WTC11 (cell line): ENCODE data around the gene HLA-E. TPM values are rescaled to one million over a fixed set of nuclear protein-coding genes. Genes with fewer than 3 reads are reported as not detected.
A peak's percentile ranks its signal among the peaks of the same experiment; 100 is the strongest.

Experiments used
- ATAC-seq: fragments of 200-7000 bp; cut with Tn5 transposase; 2 replicates; pipeline ENCODE4 v1.10.0; 2021; ENCODE audit warnings: mild to moderate bottlenecking, moderate library complexity
- CTCF ChIA-PET: fragments of 300-600 bp; sonication (Branson Sonifier 250); formaldehyde crosslinking; loops from one replicate; lab custom pipeline; 2021; ENCODE audit warnings: antibody characterized with exemption; lab: Charles Lee
- POLR2A ChIA-PET: fragments of 350-600 bp; sonication (Branson Sonifier 250); formaldehyde crosslinking; loops from one replicate; lab custom pipeline; 2021; ENCODE audit warnings: antibody characterized with exemption; lab: Charles Lee
- DNase-seq: peaks from one replicate; pipeline ENCODE4 v3.0.0; 2021; ENCODE audit warnings: low spot score
- H3K27ac Mint-ChIP-seq: 2 replicates; pipeline ENCODE4 v1.8.0; 2021; ENCODE audit warnings: mixed read lengths
- H3K27me3 Mint-ChIP-seq: 2 replicates; pipeline ENCODE4 v1.8.0; 2021; ENCODE audit warnings: low read depth, mild to moderate bottlenecking, moderate library complexity, mixed read lengths
- H3K36me3 Mint-ChIP-seq: 2 replicates; pipeline ENCODE4 v1.8.0; 2021; ENCODE audit warnings: mixed read lengths
- H3K4me1 Mint-ChIP-seq: 2 replicates; pipeline ENCODE4 v1.8.0; 2022; ENCODE audit warnings: mixed read lengths
- H3K4me3 Mint-ChIP-seq: 2 replicates; pipeline ENCODE4 v1.8.0; 2021; ENCODE audit warnings: mild to moderate bottlenecking, moderate library complexity, mixed read lengths
- H3K9me3 Mint-ChIP-seq: 2 replicates; pipeline ENCODE4 v1.8.0; 2021; ENCODE audit warnings: mixed read lengths
- EMX1 ChIP-seq: fragments of 250-450 bp; sonication (Bioruptor Pico); IDR thresholded peaks from 2 replicates; pipeline ENCODE4 v1.8.0; 2021; ENCODE audit warnings: mild to moderate bottlenecking
- FOXJ3 ChIP-seq: sonication (generic); formaldehyde crosslinking; IDR thresholded peaks from 2 replicates; pipeline ENCODE4 v1.9.0; 2021; ENCODE audit warnings: missing genetic modification reagents, mild to moderate bottlenecking, borderline replicate concordance
- FOXP4 ChIP-seq: sonication (generic); formaldehyde crosslinking; IDR thresholded peaks from 2 replicates; pipeline ENCODE4 v1.8.0; 2022; ENCODE audit warnings: mild to moderate bottlenecking, missing genetic modification reagents
- GRHL2 ChIP-seq: fragments of 250-450 bp; sonication (Bioruptor Pico); IDR thresholded peaks from 2 replicates; pipeline ENCODE4 v1.8.0; 2022; ENCODE audit warnings: mild to moderate bottlenecking, moderate library complexity; ENCODE audit not compliant: insufficient replicate concordance, severe bottlenecking
- GTF2I ChIP-seq: fragments of 250-450 bp; sonication (Bioruptor Pico); conservative IDR thresholded peaks from 2 replicates; pipeline ENCODE4 v1.4.0; 2021; ENCODE audit warnings: mild to moderate bottlenecking
- HMGXB4 ChIP-seq: sonication (generic); formaldehyde crosslinking; IDR thresholded peaks from 2 replicates; pipeline ENCODE4 v1.8.1; 2023; ENCODE audit warnings: mild to moderate bottlenecking, moderate library complexity, missing genetic modification reagents
- JAZF1 ChIP-seq: fragments of 250-450 bp; sonication (Bioruptor Pico); IDR thresholded peaks from 2 replicates; pipeline ENCODE4 v1.9.0; 2021; ENCODE audit warnings: moderate library complexity, mild to moderate bottlenecking, inconsistent platforms
- MYBL2 ChIP-seq: sonication (generic); formaldehyde crosslinking; IDR thresholded peaks from 2 replicates; pipeline ENCODE4 v1.8.1; 2023; ENCODE audit warnings: mild to moderate bottlenecking, moderate library complexity, missing genetic modification reagents
- NFE2L1 ChIP-seq: sonication (generic); formaldehyde crosslinking; IDR thresholded peaks from 2 replicates; pipeline ENCODE4 v1.8.1; 2023; ENCODE audit warnings: missing genetic modification reagents
- NR2C2 ChIP-seq: sonication (generic); formaldehyde crosslinking; IDR thresholded peaks from 2 replicates; pipeline ENCODE4 v1.8.0; 2022; ENCODE audit warnings: mild to moderate bottlenecking, missing genetic modification reagents
- OVOL2 ChIP-seq: fragments of 250-450 bp; sonication (Bioruptor Pico); IDR thresholded peaks from 2 replicates; pipeline ENCODE4 v1.9.0; 2021; ENCODE audit warnings: mild to moderate bottlenecking, borderline replicate concordance
- TP53 ChIP-seq: sonication (generic); formaldehyde crosslinking; IDR thresholded peaks from 2 replicates; pipeline ENCODE4 v1.8.1; 2023; ENCODE audit warnings: mild to moderate bottlenecking, missing genetic modification reagents
- ZBTB43 ChIP-seq: sonication (generic); formaldehyde crosslinking; IDR thresholded peaks from 2 replicates; pipeline ENCODE4 v1.8.1; 2023; ENCODE audit warnings: mild to moderate bottlenecking, missing genetic modification reagents
- ZNF138 ChIP-seq: sonication (generic); formaldehyde crosslinking; conservative IDR thresholded peaks from 2 replicates; pipeline ENCODE4 v1.8.1; 2022; ENCODE audit warnings: mild to moderate bottlenecking, moderate library complexity, missing genetic modification reagents
- ZNF263 ChIP-seq: sonication (generic); formaldehyde crosslinking; IDR thresholded peaks from 2 replicates; pipeline ENCODE4 v1.8.1; 2022; ENCODE audit warnings: low read depth, mild to moderate bottlenecking, moderate library complexity, missing genetic modification reagents
- ZNF416 ChIP-seq: fragments of 250-450 bp; sonication (Bioruptor Pico); IDR thresholded peaks from 2 replicates; pipeline ENCODE4 v1.9.0; 2021; ENCODE audit warnings: mild to moderate bottlenecking, inconsistent platforms
- ZNF423 ChIP-seq: fragments of 250-450 bp; sonication (Bioruptor Pico); IDR thresholded peaks from 2 replicates; pipeline ENCODE4 v2.1.2; 2022; ENCODE audit warnings: mild to moderate bottlenecking, moderate library complexity
- total RNA-seq: library from RNA; stranded (reverse); gene quantifications from 3 replicates; pipeline ENCODE4 v1.2.3, GENCODE V29; 2021
- TF ChIP-seq, protein P1 (sequence below): fragments of 250-450 bp; sonication (Bioruptor Pico); IDR thresholded peaks from 2 replicates; pipeline ENCODE4 v1.9.0; 2021; ENCODE audit warnings: mild to moderate bottlenecking
- TF ChIP-seq, protein P2 (sequence below): sonication (generic); formaldehyde crosslinking; IDR thresholded peaks from 2 replicates; pipeline ENCODE4 v1.8.0; 2022; ENCODE audit warnings: mild to moderate bottlenecking, missing genetic modification reagents
- TF ChIP-seq, protein P3 (sequence below): sonication (generic); formaldehyde crosslinking; IDR thresholded peaks from 2 replicates; pipeline ENCODE4 v1.8.0; 2022; ENCODE audit warnings: mild to moderate bottlenecking, missing genetic modification reagents
- TF ChIP-seq, protein P4 (sequence below): sonication (generic); formaldehyde crosslinking; IDR thresholded peaks from 2 replicates; pipeline ENCODE4 v1.8.1; 2023; ENCODE audit warnings: mild to moderate bottlenecking, missing genetic modification reagents, borderline replicate concordance
- TF ChIP-seq, protein P5 (sequence below): sonication (generic); formaldehyde crosslinking; IDR thresholded peaks from 2 replicates; pipeline ENCODE4 v1.8.0; 2022; ENCODE audit warnings: mild to moderate bottlenecking, missing genetic modification reagents

Gene HLA-E
- total RNA-seq, 1 experiment from 2014 or later, result 44.7 TPM

DNA sequence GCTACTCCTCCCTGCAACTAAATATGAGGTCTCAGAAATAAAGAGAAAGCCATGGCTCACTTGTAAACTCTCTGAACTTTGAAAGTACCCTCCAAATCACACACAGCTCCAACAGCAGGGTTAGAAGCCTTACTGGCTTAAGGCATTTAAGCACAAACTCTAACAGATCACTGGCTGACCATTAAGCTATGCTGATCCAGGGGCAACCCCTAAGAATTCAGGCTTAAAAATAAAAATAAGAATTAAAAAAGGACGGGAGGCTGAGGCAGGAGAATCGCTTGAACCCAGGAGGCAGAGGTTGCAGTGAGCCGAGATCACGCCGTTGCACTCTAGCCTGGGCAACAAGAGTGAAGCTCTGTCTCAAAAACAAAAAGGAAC, 21.8 kb downstream of the HLA-E start:
- DNase-seq, result no peak
- H3K4me3 Mint-ChIP-seq, result no peak overlapping the region
- TF ChIP-seq, protein P1, sequence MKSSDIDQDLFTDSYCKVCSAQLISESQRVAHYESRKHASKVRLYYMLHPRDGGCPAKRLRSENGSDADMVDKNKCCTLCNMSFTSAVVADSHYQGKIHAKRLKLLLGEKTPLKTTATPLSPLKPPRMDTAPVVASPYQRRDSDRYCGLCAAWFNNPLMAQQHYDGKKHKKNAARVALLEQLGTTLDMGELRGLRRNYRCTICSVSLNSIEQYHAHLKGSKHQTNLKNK (CRISPR knock-in tag), result no peak
- TF ChIP-seq ZNF138, result no peak
- TF ChIP-seq HMGXB4, result no peak
- TF ChIP-seq ZNF423 (CRISPR knock-in tag), result no peak
- TF ChIP-seq MYBL2 (CRISPR knock-in tag), result no peak
- TF ChIP-seq, protein P2, sequence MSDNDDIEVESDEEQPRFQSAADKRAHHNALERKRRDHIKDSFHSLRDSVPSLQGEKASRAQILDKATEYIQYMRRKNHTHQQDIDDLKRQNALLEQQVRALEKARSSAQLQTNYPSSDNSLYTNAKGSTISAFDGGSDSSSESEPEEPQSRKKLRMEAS, result no peak
- no peak for TF ChIP-seq ZBTB43 (CRISPR knock-in tag)
- TF ChIP-seq, protein P3, sequence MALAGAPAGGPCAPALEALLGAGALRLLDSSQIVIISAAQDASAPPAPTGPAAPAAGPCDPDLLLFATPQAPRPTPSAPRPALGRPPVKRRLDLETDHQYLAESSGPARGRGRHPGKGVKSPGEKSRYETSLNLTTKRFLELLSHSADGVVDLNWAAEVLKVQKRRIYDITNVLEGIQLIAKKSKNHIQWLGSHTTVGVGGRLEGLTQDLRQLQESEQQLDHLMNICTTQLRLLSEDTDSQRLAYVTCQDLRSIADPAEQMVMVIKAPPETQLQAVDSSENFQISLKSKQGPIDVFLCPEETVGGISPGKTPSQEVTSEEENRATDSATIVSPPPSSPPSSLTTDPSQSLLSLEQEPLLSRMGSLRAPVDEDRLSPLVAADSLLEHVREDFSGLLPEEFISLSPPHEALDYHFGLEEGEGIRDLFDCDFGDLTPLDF (CRISPR knock-in tag), result no peak
- TF ChIP-seq NFE2L1 (CRISPR knock-in tag), result no peak
- H3K27ac Mint-ChIP-seq, result peak overlapping the region; percentile 28; the same call in 1 of the 2 replicates
- ChIA-PET CTCF (interaction anchor here (0.8 to 2.9 kb wide), 7 partner anchors 17 to 113 kb away, joined by 3 to 16 read pairs (median 6); no protein-coding TSS in a partner anchor), POLR2A (no interaction called here)
- H3K27me3 Mint-ChIP-seq, result no peaks in the 10 kb centered on the region
- H3K9me3 Mint-ChIP-seq, result no peaks in the 10 kb centered on the region
- peaks cover 33% of the 10 kb centered on the region for H3K4me1 Mint-ChIP-seq
- ATAC-seq, result no peak
- H3K36me3 Mint-ChIP-seq, result no peaks in the 10 kb centered on the region

DNA sequence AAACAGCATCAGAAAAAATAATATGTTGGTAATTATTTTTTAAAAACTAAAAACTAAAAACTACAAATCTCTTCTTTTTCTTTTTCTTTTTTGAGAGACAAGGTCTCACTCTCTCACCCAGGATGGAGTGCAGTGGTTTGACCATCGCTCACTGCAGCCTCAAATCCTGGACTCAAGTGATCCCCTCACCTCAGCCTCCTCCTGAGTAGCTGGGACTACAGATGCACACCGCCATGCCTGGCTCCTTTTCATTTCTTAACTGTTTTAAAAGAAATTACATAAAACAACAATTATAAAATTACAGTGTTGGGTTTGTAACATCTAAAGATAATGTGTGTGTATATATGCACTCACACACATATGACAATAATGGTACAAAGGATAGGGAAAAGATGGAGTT, 24.1 kb downstream of the HLA-E start:
- H3K36me3 Mint-ChIP-seq, result peaks cover 3% of the 10 kb centered on the region
- no peak overlapping the region for H3K27ac Mint-ChIP-seq
- no peak overlapping the region for H3K4me3 Mint-ChIP-seq
- ATAC-seq (no peak), DNase-seq (no peak)
- TF ChIP-seq ZNF263, result no peak
- TF ChIP-seq ZNF416, result no peak
- TF ChIP-seq EMX1 (CRISPR knock-in tag), result no peak
- TF ChIP-seq OVOL2 (CRISPR knock-in tag), result no peak
- TF ChIP-seq, protein P4, sequence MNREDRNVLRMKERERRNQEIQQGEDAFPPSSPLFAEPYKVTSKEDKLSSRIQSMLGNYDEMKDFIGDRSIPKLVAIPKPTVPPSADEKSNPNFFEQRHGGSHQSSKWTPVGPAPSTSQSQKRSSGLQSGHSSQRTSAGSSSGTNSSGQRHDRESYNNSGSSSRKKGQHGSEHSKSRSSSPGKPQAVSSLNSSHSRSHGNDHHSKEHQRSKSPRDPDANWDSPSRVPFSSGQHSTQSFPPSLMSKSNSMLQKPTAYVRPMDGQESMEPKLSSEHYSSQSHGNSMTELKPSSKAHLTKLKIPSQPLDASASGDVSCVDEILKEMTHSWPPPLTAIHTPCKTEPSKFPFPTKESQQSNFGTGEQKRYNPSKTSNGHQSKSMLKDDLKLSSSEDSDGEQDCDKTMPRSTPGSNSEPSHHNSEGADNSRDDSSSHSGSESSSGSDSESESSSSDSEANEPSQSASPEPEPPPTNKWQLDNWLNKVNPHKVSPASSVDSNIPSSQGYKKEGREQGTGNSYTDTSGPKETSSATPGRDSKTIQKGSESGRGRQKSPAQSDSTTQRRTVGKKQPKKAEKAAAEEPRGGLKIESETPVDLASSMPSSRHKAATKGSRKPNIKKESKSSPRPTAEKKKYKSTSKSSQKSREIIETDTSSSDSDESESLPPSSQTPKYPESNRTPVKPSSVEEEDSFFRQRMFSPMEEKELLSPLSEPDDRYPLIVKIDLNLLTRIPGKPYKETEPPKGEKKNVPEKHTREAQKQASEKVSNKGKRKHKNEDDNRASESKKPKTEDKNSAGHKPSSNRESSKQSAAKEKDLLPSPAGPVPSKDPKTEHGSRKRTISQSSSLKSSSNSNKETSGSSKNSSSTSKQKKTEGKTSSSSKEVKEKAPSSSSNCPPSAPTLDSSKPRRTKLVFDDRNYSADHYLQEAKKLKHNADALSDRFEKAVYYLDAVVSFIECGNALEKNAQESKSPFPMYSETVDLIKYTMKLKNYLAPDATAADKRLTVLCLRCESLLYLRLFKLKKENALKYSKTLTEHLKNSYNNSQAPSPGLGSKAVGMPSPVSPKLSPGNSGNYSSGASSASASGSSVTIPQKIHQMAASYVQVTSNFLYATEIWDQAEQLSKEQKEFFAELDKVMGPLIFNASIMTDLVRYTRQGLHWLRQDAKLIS (CRISPR knock-in tag), result no peak
- no peak for TF ChIP-seq FOXJ3 (CRISPR knock-in tag)
- no peak for TF ChIP-seq FOXP4
- no peak for TF ChIP-seq NR2C2 (CRISPR knock-in tag)
- TF ChIP-seq, protein P5, sequence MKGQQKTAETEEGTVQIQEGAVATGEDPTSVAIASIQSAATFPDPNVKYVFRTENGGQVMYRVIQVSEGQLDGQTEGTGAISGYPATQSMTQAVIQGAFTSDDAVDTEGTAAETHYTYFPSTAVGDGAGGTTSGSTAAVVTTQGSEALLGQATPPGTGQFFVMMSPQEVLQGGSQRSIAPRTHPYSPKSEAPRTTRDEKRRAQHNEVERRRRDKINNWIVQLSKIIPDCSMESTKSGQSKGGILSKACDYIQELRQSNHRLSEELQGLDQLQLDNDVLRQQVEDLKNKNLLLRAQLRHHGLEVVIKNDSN, result no peak
- TF ChIP-seq ZNF423 (CRISPR knock-in tag), result no peak
- TF ChIP-seq GRHL2 (CRISPR knock-in tag), result no peak
- TF ChIP-seq GTF2I (CRISPR knock-in tag), result no peak
- TF ChIP-seq TP53 (CRISPR knock-in tag), result no peak
- TF ChIP-seq JAZF1 (CRISPR knock-in tag), result no peak
- no peak for TF ChIP-seq NFE2L1 (CRISPR knock-in tag)
- TF ChIP-seq MYBL2 (CRISPR knock-in tag), result no peak
- H3K27me3 Mint-ChIP-seq, result no peaks in the 10 kb centered on the region
- CTCF ChIA-PET, result interaction anchor here (1.0 to 2.1 kb wide), 4 partner anchors 19 to 31 kb away, joined by 3 to 10 read pairs (median 6); no protein-coding TSS in a partner anchor
- POLR2A ChIA-PET, result no interaction called here
- H3K4me1 Mint-ChIP-seq, result peaks cover 29% of the 10 kb centered on the region
- peaks cover 4% of the 10 kb centered on the region for H3K9me3 Mint-ChIP-seq
